NCI-H345 treated with DMSO at 0.1 percent for 48 hours (cell line): ENCODE results near the gene ACYP1.
"Not testable (repeated sequence)": the region's sequence is repeated elsewhere in the genome, so short reads cannot be mapped to it uniquely, and the experiment has no call there.

Source experiments
- DNase-seq: peaks from one replicate; lab custom pipeline; 2025; ENCODE audit not compliant: unreplicated experiment; lab: John Stamatoyannopoulos, UW

ACYP1 gene

DNA sequence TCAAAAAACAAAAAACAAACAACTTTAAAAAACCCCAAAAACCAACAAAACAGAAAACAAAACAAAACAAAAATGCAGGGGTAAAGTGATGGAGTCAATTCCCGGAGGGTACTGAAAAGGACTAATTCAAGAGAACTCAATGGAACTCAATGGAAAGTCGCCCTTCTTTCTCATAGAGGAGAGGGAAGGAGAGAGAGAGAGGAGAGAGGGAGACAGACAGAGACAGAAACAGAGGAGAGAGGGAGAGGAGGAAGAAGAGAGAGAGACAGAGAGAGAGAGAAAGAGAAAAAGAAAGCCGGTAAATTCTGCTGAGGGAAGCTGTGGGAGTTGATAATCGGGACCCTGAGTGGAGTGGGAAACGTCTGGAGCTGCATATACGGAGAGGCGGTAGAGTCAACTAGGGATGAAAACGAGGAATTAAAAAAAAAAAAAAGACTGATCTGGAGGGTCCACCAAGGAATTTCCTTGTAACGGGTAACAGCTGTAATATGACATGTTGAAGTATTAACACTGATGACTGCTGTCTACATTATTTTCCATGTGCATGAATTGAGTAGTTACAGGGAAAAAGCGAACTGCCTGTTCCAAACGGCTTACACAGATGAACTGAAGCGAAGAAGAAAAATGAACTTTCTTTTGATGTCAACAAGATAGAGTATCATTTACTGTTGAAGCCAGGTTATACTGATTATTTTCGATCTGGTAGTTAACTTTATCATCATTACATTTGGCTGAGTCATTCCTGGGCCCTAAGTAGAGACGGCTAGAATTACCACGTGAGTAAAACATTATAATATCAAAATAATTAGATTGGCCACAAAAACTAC is 4.7 kb upstream of the ACYP1 start:
- DNase-seq = peak; percentile 17

DNA sequence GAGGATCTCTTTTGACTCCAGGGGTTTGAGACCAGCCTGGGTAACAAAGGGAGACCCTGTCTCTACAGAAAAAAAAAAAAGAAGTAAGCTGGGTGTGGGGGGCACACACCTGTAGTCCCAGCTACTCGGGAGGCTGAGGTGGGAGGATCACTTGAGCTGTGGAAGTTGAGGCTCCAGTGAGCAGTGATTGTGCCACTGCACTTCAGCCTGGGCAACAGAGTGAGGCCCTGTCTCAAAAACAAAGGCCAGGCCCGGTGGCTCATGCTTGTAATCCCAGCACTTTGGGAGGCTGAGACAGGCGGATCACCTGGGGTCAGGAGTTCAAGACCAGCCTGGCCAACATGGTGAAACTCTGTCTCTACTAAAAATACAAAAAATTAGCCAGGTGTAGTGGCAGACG is 3.9 kb upstream of the ACYP1 start:
- not testable (repeated sequence) for DNase-seq

DNA sequence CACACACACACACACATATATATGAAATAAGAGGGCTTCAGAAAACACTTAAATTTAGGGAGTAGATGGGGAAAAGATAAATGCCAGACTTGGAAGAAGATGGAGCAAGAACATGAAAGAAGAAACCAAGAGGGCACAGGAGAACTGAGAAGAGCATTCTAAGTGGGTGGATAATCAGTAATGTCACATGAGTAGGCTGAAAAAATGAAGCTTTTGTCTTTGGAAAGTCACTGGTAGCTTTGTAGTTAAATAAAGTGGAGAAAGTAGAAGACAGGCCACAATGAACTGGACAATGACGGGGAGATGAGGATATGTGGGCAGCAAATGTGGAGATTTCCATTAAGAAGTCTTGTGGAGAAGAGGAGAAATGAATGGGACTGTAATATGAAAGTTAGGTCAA is 3.4 kb upstream of the ACYP1 start:
- no peak for DNase-seq

DNA sequence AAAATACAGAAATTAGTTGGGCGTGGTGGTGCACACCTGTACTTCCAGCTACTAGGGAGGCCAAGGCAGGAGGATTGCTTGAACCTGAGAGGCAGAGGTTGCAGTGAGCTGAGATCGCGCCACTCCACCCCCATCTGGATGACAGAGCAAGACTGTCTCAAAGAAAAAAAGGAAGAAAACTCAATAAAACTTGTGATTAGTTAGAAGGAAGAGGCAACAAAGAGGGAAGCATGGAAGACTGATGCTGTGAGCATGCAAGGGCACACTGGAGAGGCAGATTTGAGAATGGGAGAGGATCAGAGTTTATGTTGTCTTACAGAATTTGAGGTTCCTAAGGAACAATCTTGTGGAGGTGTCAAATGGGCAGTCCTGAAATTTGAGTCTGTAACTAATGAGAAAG is 2.9 kb upstream of the ACYP1 start:
- no peak for DNase-seq

DNA sequence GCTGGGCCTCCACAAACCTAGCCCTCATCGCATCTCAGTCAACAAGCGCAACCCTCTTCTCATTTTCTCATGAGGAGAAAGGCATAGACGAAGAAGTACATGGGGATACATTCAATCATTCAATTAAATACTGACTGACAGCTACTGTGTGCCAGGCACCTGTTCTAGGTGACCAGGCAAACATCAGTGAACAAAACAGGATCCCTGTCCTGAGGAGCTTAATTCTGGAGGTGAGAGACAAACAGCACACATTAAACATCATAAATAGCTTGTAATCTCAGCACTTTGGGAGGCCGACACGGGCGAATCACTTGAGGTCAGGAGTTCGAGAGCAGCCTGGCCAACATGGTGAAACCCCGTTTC is 362 bp upstream of the ACYP1 start:
- DNase-seq = no peak

DNA sequence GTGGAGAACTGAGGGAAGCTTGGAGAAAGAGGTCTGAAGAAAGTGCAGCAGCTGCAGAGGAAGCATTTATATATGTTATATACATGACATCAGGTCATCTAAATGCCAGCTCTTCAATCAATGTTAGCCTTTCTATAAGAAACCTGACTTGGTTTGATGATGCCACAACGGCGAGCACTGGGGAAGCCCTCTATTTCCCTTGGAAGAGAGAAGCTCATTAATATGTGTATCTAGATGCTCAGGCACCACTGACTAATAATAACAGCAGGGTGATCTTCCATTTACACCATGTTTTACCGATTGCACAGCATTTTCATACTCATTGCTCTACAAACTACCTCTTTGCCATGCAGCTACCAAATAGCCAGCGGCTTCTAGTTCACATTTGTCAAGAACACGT is 811 bp downstream of the ACYP1 start:
- DNase-seq = no peak

DNA sequence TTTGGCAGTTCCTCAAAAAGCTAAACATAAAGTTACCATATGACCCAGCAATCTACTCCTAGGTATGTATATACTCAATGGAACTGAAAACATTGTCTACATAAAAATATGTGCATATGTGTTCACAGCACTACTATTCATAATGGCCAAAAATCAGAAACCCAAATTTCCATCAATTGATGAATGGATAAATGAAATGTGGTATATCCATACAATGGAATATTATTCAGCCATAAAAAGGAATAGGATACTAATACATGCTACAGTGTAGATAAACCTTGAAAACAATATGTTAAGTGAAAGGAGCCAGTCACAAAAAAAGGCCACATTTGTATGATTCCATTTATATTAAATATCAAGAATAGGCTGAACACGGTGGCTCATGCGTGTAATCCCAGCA is 3.4 kb downstream of the ACYP1 start:
- no peak for DNase-seq

DNA sequence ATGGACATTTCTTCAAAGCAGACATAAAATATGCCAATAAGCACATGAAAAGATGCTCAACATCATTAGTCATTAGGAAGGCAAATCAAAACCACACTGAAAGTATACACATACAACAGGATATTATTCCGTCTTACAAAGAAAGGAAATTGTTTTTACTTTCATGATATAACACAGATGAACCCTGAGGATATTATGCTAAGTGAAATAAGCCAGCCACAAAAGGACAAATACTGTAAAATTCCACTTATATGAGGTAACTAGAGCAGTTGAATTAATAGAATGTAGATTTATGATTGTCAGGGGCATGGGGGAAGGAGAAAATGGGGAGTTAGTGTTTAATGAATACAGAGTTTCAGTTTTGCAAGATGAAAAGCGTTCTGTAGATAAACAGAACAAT is 4.2 kb downstream of the ACYP1 start:
- no peak for DNase-seq

DNA sequence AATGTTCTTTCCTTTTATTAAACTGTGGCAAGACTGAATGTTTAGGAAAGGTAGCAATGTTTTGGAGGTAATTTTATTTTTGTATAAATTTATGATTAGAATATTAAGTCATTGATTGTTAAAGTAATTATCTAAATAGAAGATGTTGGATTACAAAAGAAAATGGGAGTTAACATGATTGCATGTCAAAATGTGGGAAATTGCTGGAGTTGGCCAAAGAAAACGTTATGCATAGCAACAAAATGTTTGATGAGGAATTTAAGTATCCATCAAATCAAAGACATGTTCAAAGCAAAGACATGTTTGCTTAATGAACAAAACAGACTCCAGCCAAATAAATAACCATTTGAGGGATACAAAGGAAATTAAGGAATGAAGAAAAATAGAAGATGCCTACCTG is 9.4 kb downstream of the ACYP1 start:
- no peak for DNase-seq

DNA sequence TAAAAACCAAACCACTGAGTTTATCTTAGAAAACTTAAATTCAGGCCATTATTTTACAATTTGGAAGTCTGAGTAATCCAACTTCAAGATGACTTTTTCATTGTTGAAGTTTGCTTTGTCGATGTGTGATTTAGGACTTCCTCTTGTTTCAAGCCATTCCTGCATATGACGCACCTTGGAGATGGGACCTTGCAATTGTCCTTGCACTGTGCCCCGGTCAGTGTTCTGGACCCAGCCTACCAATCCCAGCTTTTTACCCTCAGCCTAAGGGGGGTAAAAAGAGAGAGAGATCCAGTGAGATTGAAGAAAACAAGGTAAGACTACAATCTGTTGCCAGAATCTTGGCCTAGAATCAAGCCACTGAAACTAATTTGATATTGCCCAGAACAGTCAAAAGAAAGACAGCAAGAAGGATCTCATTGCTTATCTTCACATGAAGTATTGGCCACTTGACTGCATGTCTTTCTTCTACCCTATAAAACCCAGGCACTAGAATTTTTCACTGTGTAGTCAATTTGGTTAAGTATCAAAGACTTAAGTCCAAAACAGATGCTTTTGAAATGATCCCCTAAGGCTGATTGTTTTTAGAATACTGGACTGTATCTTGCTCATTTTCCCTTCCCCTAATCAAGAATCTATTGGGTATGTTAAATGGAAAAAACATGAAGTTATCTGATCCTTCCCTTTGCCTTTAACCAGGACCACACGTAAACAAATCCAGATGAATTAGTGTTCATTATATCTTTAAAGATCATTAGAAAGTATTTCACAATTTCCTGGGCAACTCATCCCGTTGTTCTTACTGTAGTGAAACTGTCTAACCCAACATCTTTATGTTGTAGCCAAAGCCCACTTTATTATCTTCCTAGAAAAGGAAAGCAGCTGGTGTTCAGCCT is 10.2 kb downstream of the ACYP1 start:
- no peak for DNase-seq

DNA sequence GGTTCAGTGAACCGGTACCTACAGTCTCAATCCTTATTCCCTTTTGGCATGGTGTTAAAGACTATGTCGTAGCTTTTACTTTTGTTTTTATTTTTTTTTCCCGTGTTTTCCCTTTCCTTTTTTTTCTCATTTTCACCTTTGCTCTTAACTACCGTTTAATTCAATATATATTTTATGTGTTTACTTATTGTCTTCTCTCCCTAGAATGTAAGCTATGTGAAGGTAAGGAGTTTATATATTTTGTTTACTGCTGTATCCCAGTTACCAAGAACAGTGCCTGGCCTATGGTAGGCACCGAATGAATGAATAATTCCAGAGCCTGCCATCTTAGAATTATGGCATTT is 12.3 kb downstream of the ACYP1 start:
- DNase-seq = no peak

DNA sequence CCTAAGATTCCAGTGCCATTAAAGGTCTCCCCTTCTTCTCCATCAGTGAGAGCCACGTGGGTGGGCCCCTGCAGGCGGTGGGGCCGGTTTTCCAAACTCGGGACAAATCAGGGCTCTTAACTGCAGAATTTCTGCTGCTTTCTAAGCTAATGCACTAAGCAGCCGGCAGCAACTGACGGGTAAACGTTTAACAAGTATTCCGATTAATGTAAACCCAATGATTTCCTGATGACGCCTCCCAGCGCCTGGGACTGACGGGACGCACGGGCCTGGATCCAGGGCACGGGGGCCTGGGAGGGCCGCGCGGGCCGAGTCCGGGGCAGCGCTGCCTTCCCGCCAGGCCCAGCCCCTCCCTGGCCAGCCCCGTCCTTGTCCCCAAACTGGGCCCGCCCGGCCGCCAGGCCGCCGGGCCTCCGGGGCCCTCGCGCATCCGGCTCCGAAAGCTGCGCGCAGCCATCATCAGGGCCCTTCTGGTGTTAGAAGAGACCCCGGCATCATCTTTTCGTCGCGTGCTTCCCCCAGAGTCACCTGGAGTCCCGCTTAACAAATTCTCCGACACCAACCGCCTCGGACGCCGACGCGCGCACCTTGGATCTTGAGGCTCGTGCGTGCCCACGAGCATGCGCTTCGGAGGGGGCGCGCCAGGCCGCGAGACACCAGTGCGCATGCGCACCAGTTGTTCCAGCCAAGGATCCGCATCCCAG is 12.8 kb downstream of the ACYP1 start, which contains the start of gene MLH3:
MLH3 (minus strand) TSS at position 616 of the 704 bp plus-strand sequence. CDS start 1,812 bp downstream, outside the sequence.
- peak; percentile 81 for DNase-seq

DNA sequence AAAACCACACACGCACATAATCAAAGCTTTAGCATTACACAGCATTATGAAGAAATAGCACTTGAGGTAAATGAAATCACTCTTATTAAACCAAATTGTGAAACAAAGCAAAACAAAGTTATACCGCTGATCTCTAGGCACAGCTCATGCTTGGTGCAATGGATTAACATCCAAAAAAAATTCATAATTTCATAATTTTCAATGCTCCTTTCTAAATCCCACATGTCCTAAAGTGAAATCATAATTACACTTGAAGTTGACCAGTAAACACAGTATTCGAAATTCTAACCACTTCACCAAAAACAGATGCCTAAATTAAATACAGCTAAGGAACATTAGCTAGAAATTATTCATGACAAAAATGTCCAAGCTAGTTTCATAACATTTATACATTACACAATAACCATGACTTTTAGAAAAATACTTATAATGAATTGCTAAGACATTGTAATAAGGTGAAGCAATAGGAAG is 14.1 kb downstream of the ACYP1 start:
- DNase-seq = no peak

DNA sequence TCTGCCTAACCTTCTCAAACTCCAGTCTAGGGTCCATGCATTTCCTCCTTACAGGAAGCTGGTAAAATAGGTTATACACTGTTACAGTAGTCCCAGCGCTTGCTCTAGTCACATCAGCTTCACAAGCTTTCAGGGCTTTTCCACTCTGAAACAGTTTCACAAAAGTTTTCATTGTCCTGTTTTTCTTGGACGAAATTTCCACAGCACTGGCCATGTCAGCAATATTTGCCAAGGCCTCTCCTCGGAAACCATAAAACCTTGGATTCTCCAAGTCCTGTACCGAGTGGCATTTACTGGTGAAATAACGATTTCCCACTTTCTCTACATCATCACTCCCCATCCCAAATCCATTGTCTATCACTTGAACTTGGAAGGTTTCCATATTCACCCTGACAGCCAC is 14.7 kb downstream of the ACYP1 start:
- DNase-seq = no peak

DNA sequence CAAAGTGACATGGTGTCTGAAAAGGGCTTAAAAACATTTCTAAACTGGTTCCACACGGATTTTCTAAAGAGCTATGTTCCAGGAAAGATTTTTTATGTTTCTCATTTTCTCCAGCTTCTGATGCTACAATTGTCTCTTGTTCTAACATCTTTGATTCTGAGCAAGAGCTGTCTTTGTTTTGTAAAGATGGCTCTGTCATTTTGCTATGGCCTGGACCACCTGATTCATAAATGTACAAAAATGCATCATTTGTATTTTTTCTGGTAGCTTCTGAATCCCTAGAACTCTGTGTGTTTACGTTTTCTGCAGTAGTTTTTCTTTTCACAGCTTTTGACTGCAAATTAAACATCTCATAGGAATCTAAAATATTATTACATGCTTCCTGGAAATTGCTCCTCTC is 15.7 kb downstream of the ACYP1 start:
- no peak for DNase-seq

DNA sequence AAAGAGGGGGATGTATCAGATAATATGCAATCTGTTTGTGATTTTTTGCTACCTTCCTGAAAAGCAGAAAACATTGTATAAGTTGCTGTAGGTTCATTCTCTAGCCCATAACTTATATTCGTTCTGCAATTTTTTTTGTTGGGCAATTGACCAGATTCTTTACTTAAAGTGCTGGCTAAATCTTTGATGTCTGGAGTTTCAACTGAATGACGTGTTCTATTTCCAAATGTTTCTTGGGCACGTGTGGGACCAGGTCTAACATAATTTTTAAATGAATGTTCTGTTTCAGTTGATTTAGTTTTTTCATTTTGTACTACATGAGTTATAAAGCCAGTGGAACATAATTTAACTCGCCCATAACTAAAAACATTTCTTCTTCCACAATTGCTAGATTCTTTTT is 16.3 kb downstream of the ACYP1 start:
- no peak for DNase-seq

DNA sequence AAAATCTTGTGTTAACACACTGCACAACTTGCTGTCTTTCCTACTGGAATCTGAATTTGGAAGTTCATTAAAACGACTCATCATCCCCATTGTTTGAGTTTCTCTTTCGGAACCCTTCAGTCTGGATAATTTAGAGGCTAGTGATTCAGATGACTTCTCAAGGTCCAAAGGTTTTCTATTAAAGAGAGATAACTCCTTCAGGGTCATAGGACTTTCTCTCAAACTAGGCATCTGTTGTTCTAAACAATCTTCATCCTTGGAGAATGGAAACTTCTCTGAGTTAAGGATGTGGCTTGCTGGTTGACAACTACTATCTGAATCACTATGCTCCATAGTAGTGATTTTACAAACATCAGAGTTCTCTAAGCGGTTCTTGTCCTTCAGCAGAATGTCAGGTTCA is 16.9 kb downstream of the ACYP1 start:
- no peak for DNase-seq

DNA sequence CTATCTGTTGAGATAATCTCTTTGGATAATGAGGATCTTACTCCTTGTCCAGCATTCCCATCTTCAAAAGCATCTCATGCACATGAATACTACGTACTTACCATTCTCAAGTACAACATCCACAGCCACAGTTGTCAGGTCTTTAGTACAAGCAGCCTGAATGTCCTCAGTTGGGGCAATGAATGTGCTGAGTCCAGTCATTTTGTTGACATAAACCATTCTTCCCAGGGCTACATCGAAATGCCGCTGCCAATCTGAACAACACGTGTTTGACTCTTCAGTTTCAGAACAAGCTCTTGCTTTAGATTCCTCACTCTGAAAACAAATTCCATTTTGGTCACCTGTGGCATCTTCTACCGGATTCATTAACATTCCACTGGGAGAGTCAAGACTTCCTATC is 17.5 kb downstream of the ACYP1 start:
- no peak for DNase-seq

DNA sequence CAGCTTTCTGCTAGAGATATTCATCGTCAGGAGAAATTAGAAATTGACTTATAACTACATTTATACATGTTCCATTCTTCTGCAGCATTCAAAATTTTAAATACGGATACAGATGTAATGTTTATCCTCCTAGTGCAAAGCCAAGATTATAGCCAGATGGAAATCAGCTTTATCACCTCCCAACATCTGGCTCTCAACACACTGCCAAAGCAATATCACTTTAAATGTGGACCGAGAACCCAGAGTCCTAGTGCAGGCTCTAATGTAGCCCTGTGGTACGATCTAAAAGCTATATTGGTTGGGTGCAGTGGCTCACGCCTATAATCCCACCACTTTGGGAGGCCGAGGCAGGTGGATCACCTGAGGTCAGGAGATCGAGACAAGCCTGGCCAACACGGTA is 19.1 kb downstream of the ACYP1 start:
- DNase-seq = no peak

DNA sequence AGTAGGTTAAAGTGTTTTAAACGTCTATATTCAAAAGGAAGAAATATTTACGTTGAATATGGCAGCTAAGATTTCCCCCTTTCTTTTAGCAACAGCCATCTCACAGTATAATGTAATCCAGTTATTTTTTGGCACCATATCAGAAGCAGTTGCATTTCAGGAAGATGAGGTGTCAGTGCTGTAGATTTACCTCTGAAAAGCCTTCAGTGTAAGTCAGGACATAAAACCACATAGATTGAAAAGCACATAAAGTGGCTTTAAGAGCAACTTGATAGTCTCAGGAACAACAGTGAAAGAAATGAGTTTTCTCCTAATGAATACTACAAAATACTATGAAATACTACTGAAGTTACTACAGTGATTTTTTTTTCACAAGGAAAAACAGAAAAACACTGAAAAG is 19.5 kb downstream of the ACYP1 start:
- no peak for DNase-seq

DNA sequence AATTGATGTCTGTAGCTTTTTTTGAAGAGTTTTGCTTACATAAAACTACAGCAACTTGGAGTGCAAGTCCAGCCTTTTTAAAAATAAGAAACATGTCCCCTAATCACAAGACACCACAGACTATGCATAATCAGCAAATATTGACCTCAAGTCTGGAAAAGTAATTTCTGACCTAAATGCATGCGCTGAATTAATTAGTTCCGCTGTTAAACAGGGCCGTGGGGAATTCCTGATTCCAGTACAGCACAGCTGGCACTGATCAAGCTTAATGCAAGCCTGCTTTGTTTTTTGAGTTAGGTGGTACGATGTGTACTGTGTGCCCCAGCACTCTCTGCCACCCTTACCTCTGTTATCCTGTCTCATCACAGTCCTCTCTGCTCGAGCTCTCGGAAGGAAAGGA is 21.8 kb downstream of the ACYP1 start:
- no peak for DNase-seq

DNA sequence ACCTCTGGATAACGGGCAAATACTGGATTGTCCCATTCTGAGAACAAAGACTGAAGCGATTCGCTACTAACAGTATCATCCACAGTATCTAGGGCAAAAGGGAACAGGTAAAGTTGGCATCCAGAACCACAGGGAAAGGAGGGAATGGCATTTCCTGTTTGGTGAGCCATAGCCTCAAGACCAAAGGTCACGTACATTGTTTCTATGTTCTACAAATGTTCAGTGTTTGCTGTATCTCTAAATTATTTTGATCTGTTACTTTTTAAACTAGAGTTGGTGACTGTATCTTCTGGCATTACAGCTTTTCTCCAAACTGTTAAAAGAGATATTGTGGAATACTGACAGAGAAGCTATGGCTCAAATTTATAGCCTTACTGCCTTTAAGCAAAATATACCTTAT is 22.2 kb downstream of the ACYP1 start:
- DNase-seq = no peak
